K562 (cell line): ENCODE data around the gene KRT33A. TPM values are rescaled to one million over a fixed set of nuclear protein-coding genes. Genes with fewer than 3 reads are reported as not detected.

Experiments used
- DIDO1 ChIP-seq: fragments of 450-650 bp; IDR thresholded peaks from 2 replicates; pipeline ENCODE4 v1.6.1; 2016; ENCODE audit warnings: low read depth, missing biosample characterization, missing genetic modification characterization
- DMBX1 ChIP-seq: fragments of 250-450 bp; sonication (Bioruptor Pico); IDR thresholded peaks from 2 replicates; pipeline ENCODE4 v1.8.0; 2022; ENCODE audit warnings: inconsistent platforms, mild to moderate bottlenecking, moderate library complexity, borderline replicate concordance
- ERF ChIP-seq: fragments of 450-650 bp; formaldehyde crosslinking; IDR thresholded peaks from 2 replicates; pipeline ENCODE4 v1.4.0; 2020; ENCODE audit warnings: mild to moderate bottlenecking, mixed read lengths
- ETV6 ChIP-seq, 3 experiments: fragments of 150-350 bp in 1 of 3; sonication (generic) in 1 of 3; formaldehyde crosslinking in 1 of 3; IDR thresholded peaks; 2 replicates each; pipeline versions ENCODE4 v1.6.1 to v1.8.0; 2014 to 2022; ENCODE audit warnings: borderline replicate concordance in 2 of 3, low read depth in 2 of 3, antibody characterized with exemption in 1 of 3, low read length in 1 of 3, mild to moderate bottlenecking in 1 of 3, missing genetic modification reagents in 1 of 3
- KDM1A ChIP-seq, 2 experiments: fragments of 450-650 bp; IDR thresholded peaks; 2 replicates each; pipeline ENCODE4 v1.6.1; 2016; ENCODE audit warnings: mild to moderate bottlenecking in 2 of 2
- NR1H2 ChIP-seq: sonication (generic); formaldehyde crosslinking; IDR thresholded peaks from 2 replicates; pipeline ENCODE4 v1.4.0; 2020; ENCODE audit warnings: mild to moderate bottlenecking, missing genetic modification reagents
- SLC30A9 ChIP-seq: fragments of 250-450 bp; sonication (Bioruptor Pico); IDR thresholded peaks from 2 replicates; pipeline ENCODE4 v1.8.0; 2022; ENCODE audit warnings: mild to moderate bottlenecking, moderate library complexity
- ZNF133 ChIP-seq: fragments of 250-450 bp; sonication (Bioruptor Pico); IDR thresholded peaks from 2 replicates; pipeline ENCODE4 v1.4.0; 2020; ENCODE audit warnings: mild to moderate bottlenecking
- ZNF395 ChIP-seq: fragments of 200-800 bp; sonication (Bioruptor generic); IDR thresholded peaks from 2 replicates; pipeline ENCODE4 v1.6.1; 2017; ENCODE audit warnings: missing genetic modification characterization, missing compliant biosample characterization
- polyA plus RNA-seq, 8 experiments: library from polyadenylated mRNA; depleted of rRNA in 4 of 8; stranded (reverse) in 5 of 8; unstranded in 3 of 8; fragments of >200 nt; fragmentation: Nextera tagmentation in 2 of 8; fragmentation: Illumina TruSeq in 1 of 8; extraction: Ambion mirVana in 2 of 8; extraction: Trizol in 1 of 8; gene quantifications; 2 replicates each; pipeline versions ENCODE4 v1.2.1 to v1.2.3, GENCODE V29; 2011 to 2014; ENCODE audit warnings: inconsistent platforms in 1 of 8, missing spikeins in 1 of 8
- total RNA-seq, 7 experiments: library from RNA; depleted of rRNA in 6 of 7; stranded (reverse); fragments of >200 nt in 6 of 7; fragmentation: Illumina TruSeq in 2 of 7; extraction: Trizol in 2 of 7; gene quantifications; 2 replicates each; pipeline versions ENCODE4 v1.2.1 to v1.2.3, GENCODE V29; 2011 to 2021; ENCODE audit warnings: low replicate concordance in 1 of 7
- TF ChIP-seq, protein P1 (sequence below): sonication (generic); formaldehyde crosslinking; IDR thresholded peaks from 2 replicates; pipeline ENCODE4 v1.8.1; 2023; ENCODE audit warnings: mild to moderate bottlenecking, missing genetic modification reagents, moderate library complexity

Gene KRT33A
- total and polyA plus RNA-seq, 9 of the 15 experiments (the other 6 are each of a cell fraction or from before 2014, with no cell fraction given): not detected

GRCh38 chr17:41302981-41303380 is 47.6 kb downstream of the KRT33A start (continued):
- TF ChIP-seq NR1H2 (CRISPR knock-in tag) (no peak), KDM1A (IDR thresholded peaks at IDR 0.05) (no peak), ZNF395 (no peak), DMBX1 (no peak), ERF (CRISPR knock-in tag) (no peak), DIDO1 (no peak), SLC30A9 (CRISPR knock-in tag) (no peak), ETV6 (IDR thresholded peaks at IDR 0.05; ENCODE audit: borderline replicate concordance in 1 of 2, low read depth in 2 of 2, low read length in 1 of 2) (no peak), ETV6 (CRISPR knock-in tag; IDR thresholded peaks at IDR 0.05; ENCODE audit: borderline replicate concordance) (no peak), ZNF133 (no peak)
- TF ChIP-seq, protein P1, sequence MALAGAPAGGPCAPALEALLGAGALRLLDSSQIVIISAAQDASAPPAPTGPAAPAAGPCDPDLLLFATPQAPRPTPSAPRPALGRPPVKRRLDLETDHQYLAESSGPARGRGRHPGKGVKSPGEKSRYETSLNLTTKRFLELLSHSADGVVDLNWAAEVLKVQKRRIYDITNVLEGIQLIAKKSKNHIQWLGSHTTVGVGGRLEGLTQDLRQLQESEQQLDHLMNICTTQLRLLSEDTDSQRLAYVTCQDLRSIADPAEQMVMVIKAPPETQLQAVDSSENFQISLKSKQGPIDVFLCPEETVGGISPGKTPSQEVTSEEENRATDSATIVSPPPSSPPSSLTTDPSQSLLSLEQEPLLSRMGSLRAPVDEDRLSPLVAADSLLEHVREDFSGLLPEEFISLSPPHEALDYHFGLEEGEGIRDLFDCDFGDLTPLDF (CRISPR knock-in tag): no peak
